ENCODE data around the gene TTC31.
"Not testable (repeated sequence)": the region's sequence is repeated elsewhere in the genome, so short reads cannot be mapped to it uniquely, and the experiment has no call there.

TTC31 gene

GRCh38 chr2:74457129-74457548, 25.7 kb upstream of the TTC31 start:
- DNase-seq (ENCODE audit: extremely low read depth in 1 of 2, low read depth in 1 of 2): no peak

- peak; percentile 71 to 80 for DNase-seq (ENCODE audit: extremely low read depth in 1 of 2, low read depth in 1 of 2)
Observed at GRCh38 chr2:74457549-74458131, 25.2 kb upstream of the TTC31 start.

GRCh38 chr2:74458132-74458937, 24.5 kb upstream of the TTC31 start, which contains the start of gene WBP1:
TSS of gene WBP1 (plus strand) at chr2:74458438. CDS start at chr2:74458603, 165 bp downstream.
- DNase-seq (ENCODE audit: extremely low read depth in 1 of 2, low read depth in 1 of 2): peak; percentile 95 to 100

- DNase-seq (ENCODE audit: extremely low read depth in 1 of 2, low read depth in 1 of 2): no peak
Observed at GRCh38 chr2:74458938-74459363, 23.9 kb upstream of the TTC31 start.

- DNase-seq (ENCODE audit: extremely low read depth in 1 of 2, low read depth in 1 of 2): not testable (repeated sequence)
Observed at GRCh38 chr2:74459503-74460118, 23.3 kb upstream of the TTC31 start.

- DNase-seq (ENCODE audit: extremely low read depth in 1 of 2, low read depth in 1 of 2): not testable (repeated sequence)
Observed at GRCh38 chr2:74460187-74460586, 22.7 kb upstream of the TTC31 start.

- no peak for DNase-seq (ENCODE audit: extremely low read depth in 1 of 2, low read depth in 1 of 2)
Observed at GRCh38 chr2:74461187-74462053, 21.5 kb upstream of the TTC31 start.

GRCh38 chr2:74462054-74462785, 20.7 kb upstream of the TTC31 start:
- DNase-seq (ENCODE audit: extremely low read depth in 1 of 2, low read depth in 1 of 2): no peak

GRCh38 chr2:74462786-74463105, 20.1 kb upstream of the TTC31 start:
- DNase-seq (ENCODE audit: extremely low read depth in 1 of 2, low read depth in 1 of 2): no peak

- DNase-seq (ENCODE audit: extremely low read depth in 1 of 2, low read depth in 1 of 2): no peak
Observed at GRCh38 chr2:74464406-74464805, 18.5 kb upstream of the TTC31 start.

- DNase-seq (ENCODE audit: extremely low read depth in 1 of 2, low read depth in 1 of 2): not testable (repeated sequence)
Observed at GRCh38 chr2:74470742-74471141, 12.1 kb upstream of the TTC31 start.

- DNase-seq (ENCODE audit: extremely low read depth in 1 of 2, low read depth in 1 of 2): no peak
Observed at GRCh38 chr2:74471332-74472065, 11.4 kb upstream of the TTC31 start.

GRCh38 chr2:74472086-74472944, 10.6 kb upstream of the TTC31 start, which contains the start of gene MRPL53:
TSS of gene MRPL53 (minus strand) at chr2:74472680. CDS start at chr2:74472660, 20 bp downstream.
- peak; percentile 84 to 91 for DNase-seq (ENCODE audit: extremely low read depth in 1 of 2, low read depth in 1 of 2)

GRCh38 chr2:74472945-74473258, 10.0 kb upstream of the TTC31 start:
- no peak for DNase-seq (ENCODE audit: extremely low read depth in 1 of 2, low read depth in 1 of 2)

GRCh38 chr2:74474481-74474880, 8.4 kb upstream of the TTC31 start:
- DNase-seq (ENCODE audit: extremely low read depth in 1 of 2, low read depth in 1 of 2): no peak

- DNase-seq (ENCODE audit: extremely low read depth in 1 of 2, low read depth in 1 of 2): no peak
Observed at GRCh38 chr2:74474899-74475298, 8.0 kb upstream of the TTC31 start.

GRCh38 chr2:74481431-74481830, 1.4 kb upstream of the TTC31 start:
- no peak for DNase-seq (ENCODE audit: extremely low read depth in 1 of 2, low read depth in 1 of 2)

GRCh38 chr2:74481961-74482800, 700 bp upstream of the TTC31 start:
- DNase-seq (ENCODE audit: extremely low read depth in 1 of 2, low read depth in 1 of 2): peak in 1 of 2 donors; percentile 39
